ENCODE measurements around the gene APOL2. TPM values are rescaled to one million over a fixed set of nuclear protein-coding genes. Genes with fewer than 3 reads are reported as not detected.
A peak's percentile ranks its signal among the peaks of the same experiment; 100 is the strongest.
"Not testable (repeated sequence)": the region's sequence is repeated elsewhere in the genome, so short reads cannot be mapped to it uniquely, and the experiment has no call there.

The APOL2 gene
- total RNA-seq, 1 donor from 2014 or later, result 63.8 TPM

DNA sequence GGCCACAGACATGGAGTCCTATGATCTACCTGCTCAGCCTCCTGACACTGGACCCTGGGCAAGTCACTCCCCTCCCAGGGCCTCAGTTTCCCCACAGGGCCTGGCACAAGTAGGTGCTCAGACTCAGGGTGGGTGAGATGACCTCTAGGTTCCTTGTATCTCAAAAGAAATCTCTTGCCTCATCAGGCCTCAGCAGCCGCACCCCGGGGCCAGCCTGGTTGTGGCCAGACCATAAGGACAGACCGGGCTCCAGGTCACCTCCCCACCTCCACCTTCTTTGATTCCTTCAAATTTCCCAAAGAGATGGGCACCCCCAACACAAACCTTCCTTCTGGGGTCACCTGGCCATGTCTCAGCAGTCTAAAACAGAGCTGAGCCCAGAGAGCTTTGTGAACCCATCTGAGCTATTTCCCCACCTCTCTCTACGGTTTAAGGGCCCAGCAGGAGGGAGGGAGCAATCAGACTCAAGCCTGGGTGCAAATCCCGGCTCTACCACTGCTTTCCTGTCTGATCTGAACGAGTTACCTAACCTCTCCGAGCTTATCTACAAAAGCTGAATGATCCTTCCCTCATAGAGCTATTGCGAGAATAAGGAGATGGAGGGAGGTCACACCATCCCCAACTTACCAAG is 35.2 kb downstream of the APOL2 start:
- H3K9me3 ChIP-seq, result no peaks in the 10 kb centered on the region
- H3K36me3 ChIP-seq, result no peaks in the 10 kb centered on the region
- TF ChIP-seq POLR2A (IDR thresholded peaks at IDR 0.05) (no peak), CTCF (IDR thresholded peaks at IDR 0.05) (no peak), POLR2AphosphoS5 (IDR thresholded peaks at IDR 0.05; ENCODE audit: insufficient read depth in 1 of 2, low read depth in 1 of 2) (no peak)
- H3K4me1 ChIP-seq, result peaks cover 8% of the 10 kb centered on the region
- no peak overlapping the region for H3K27ac ChIP-seq
- DNase-seq (ENCODE audit: extremely low spot score in 2 of 2), result no peak
- H3K27me3 ChIP-seq, result no peaks in the 10 kb centered on the region
- H3K4me3 ChIP-seq, result no peak overlapping the region
- intact Hi-C loops (cut with DNase I), result no loop called here

- H3K4me3 ChIP-seq; H3K36me3 ChIP-seq; H3K4me1 ChIP-seq; H3K27ac ChIP-seq; H3K27me3 ChIP-seq; DNase-seq (ENCODE audit: extremely low spot score in 2 of 2); intact Hi-C loops (cut with DNase I); H3K9me3 ChIP-seq: not testable (repeated sequence)
- TF ChIP-seq POLR2AphosphoS5 (IDR thresholded peaks at IDR 0.05; ENCODE audit: insufficient read depth in 1 of 2, low read depth in 1 of 2), result peak in 1 of 2 donors; percentile 50
These were observed 35.9 kb downstream of the APOL2 start for GRCh38 chr22:36203441-36203840.

DNA sequence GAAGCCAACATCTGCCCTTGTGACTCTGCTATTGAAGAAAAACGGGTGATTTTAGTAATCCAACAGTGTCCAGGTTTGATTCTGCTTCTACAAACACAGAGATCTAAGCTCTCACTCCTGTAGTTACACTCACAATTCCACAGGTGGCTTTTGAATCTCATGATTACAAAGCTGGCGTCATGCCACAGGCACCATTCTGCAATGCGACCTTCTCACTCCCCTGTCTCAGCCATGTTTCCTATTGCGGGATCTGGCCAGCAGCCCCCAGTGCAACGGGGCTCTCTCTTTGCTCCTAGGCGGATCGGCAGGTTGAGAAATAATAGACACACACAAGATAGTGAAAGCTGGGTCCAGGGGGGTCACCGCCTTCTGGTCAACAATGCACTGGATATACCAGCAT is 36.4 kb downstream of the APOL2 start:
- DNase-seq (ENCODE audit: extremely low spot score in 2 of 2); H3K9me3 ChIP-seq; intact Hi-C loops (cut with DNase I); H3K27ac ChIP-seq; H3K4me1 ChIP-seq; H3K4me3 ChIP-seq; H3K27me3 ChIP-seq; H3K36me3 ChIP-seq: not testable (repeated sequence)

GRCh38 chr22:36201630-36202319 is 37.6 kb downstream of the APOL2 start, which contains the start of gene APOL4:
Gene APOL4 (minus strand): TSS chr22:36201809. CDS start chr22:36201734, 75 bp downstream.
- Histone ChIP-seq H3K4me3 (no peak within 1 kb of the TSS), H3K27me3 (no peaks in the 10 kb centered on the region), H3K4me1 (peaks cover 15% of the 10 kb centered on the region), H3K9me3 (no peaks in the 10 kb centered on the region), H3K36me3 (no peaks in the 10 kb centered on the region), H3K27ac (no peak within 1 kb of the TSS)
- intact Hi-C loops (cut with DNase I), result no loop called here
- DNase-seq (ENCODE audit: extremely low spot score in 2 of 2), result no peak
- TF ChIP-seq CTCF (IDR thresholded peaks at IDR 0.05), result no peak
- TF ChIP-seq POLR2A (IDR thresholded peaks at IDR 0.05), result no peak
- peak in 1 of 2 donors; percentile 9 for TF ChIP-seq POLR2AphosphoS5 (IDR thresholded peaks at IDR 0.05; ENCODE audit: insufficient read depth in 1 of 2, low read depth in 1 of 2)

DNA sequence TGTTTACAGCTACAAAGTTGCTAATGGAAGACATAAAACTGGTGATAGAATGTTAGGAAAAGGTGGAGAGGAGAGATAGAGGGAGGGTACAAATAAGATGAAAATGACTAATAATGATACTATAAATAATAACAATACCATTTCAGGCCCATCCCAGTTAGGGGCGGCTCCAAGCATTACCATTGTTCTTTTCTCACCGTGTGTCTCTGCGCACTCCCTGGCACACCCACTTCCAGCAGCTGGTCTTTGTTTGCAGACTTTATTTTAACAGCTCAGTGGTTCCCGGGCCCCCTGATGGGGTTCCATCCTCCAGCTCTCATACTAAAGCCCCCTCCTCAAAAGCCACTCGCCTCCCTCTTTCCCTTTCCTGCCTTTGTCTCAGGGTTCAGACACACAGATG is 38.3 kb downstream of the APOL2 start:
- H3K36me3 ChIP-seq; H3K27ac ChIP-seq; intact Hi-C loops (cut with DNase I); H3K4me3 ChIP-seq; DNase-seq (ENCODE audit: extremely low spot score in 2 of 2); H3K9me3 ChIP-seq; H3K27me3 ChIP-seq: not testable (repeated sequence)
- peaks cover 15% of the 10 kb centered on the region for H3K4me1 ChIP-seq

GRCh38 chr22:36199001-36199551 is 40.3 kb downstream of the APOL2 start:
- Histone ChIP-seq H3K36me3 (no peaks in the 10 kb centered on the region), H3K27me3 (no peaks in the 10 kb centered on the region), H3K4me1 (peaks cover 15% of the 10 kb centered on the region), H3K4me3 (no peak overlapping the region), H3K27ac (no peak overlapping the region), H3K9me3 (no peaks in the 10 kb centered on the region)
- peak in 1 of 2 donors; percentile 85 for DNase-seq (ENCODE audit: extremely low spot score in 2 of 2)
- intact Hi-C loops (cut with DNase I), result loop anchor here (10.0 kb wide), 1 partner anchor 86 kb away; no protein-coding TSS in a partner anchor
- TF ChIP-seq POLR2AphosphoS5 (IDR thresholded peaks at IDR 0.05; ENCODE audit: insufficient read depth in 1 of 2, low read depth in 1 of 2), result no peak
- no peak for TF ChIP-seq CTCF (IDR thresholded peaks at IDR 0.05)
- no peak for TF ChIP-seq POLR2A (IDR thresholded peaks at IDR 0.05)
